HG03064 (cell line): ENCODE results near the gene IL17D.
"Not testable (repeated sequence)": the region's sequence is repeated elsewhere in the genome, so short reads cannot be mapped to it uniquely, and the experiment has no call there.

Experiments
- ATAC-seq: cut with Tn5 transposase; IDR thresholded peaks from one replicate; pipeline ENCODE4 v1.9.1; 2021; ENCODE audit warnings: low read depth; ENCODE audit not compliant: unreplicated experiment

Gene IL17D

DNA sequence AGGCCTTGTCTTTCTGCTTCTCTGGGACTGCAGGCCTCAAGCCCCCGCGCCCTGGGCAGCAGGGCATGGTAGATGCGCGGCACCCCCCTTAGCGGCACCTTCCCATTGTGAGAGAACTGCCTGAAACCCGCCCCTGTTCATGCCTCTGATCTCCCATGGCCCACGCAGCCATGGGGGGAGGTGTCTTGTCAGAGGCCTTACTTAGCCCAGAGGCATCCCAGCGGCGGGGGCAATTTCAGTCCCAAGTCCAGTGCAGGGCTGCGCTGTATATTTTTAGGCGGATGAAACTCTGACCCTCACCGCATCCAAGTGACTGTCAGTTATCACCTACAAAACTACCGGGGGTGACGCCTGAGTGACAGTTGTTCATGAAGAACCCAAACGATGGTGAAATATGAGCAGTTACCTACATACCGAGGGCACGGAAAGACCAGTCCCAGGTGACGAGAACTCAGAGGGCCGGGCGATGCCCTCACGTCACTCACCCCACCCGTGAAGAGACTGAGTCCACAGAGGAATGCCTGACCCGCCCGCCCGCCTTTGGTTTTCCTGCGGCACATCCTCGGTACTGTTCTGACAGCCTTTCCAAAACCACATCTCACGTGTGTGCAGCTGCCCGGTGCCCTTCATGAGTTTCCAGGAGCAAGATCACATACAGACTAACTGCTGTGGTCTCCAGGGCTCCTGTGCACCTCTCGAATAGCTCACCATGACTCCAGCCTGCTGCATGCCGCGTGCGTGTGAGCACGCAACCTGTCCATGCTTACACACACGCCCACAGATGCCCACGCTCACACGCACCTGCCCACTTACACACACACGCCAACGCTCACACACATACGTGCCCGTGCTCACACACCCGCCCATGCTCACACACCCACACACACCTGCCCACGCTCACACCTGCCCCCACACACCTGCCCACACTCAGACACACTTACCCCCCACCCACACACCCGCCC is 14.4 kb downstream of the IL17D start:
- ATAC-seq: no peak

DNA sequence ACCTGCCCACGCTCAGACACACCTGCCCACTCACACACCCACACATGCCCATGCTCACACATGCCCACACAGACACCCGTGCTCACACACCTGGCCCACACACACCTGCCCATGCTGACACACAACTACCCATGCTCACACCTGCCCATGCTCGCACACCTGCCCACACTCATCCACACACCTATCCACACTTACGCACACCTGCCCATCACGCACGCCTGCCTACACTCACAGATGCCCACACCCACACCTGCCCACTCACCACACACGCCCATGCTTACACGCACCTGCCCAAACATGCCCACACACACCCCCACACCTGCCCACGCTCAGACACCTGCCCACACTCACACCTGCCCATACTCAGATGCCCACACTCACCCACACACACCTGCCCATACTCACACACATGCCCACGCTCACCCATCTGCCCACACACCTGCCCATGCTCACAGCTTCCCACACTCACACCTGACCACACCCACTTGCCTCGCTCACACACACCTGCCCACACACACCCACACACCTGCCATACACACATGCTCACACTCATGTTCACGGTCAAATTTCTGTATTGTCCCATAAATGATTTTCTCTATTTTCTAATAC is 15.6 kb downstream of the IL17D start:
- ATAC-seq: no peak

DNA sequence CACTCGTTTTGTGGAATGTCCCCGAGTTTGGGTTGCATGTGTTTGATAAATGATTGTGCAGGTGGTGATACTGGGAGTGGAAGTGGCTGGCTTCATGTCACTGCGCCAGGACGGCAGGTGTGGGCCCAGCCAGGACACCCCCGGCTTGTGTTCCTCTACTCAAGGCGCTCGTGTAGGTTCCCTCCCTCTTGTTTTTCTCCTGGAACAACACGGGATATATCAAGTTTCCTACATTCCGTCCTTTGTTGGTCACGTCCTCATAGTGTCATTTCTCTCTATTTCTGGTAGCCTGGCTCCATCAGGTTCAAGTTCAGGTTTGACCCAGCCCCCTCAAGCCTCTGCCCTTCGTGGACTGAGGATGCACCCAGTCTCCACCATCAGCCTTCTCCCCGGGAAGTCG is 16.3 kb downstream of the IL17D start:
- ATAC-seq: no peak

DNA sequence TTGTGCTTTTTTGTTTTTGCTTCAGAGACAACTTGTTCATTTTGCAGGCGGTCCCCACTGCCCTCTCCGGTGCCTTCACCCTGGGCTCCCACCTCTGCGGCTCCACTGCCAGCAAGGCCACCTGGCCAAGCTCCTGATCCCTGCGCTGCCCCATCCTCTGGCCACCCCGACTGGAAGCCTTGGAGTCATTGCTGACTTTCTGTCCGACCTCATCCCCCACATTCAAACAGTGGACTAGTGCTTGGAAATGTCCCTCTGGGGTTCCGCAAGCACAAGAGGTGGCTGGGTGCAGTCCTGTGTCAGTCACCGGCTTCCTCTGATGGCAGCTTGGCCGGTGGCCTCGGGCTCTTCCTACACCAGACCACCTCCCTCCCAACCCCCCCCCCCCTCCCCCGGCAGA is 17.0 kb downstream of the IL17D start:
- no peak for ATAC-seq

DNA sequence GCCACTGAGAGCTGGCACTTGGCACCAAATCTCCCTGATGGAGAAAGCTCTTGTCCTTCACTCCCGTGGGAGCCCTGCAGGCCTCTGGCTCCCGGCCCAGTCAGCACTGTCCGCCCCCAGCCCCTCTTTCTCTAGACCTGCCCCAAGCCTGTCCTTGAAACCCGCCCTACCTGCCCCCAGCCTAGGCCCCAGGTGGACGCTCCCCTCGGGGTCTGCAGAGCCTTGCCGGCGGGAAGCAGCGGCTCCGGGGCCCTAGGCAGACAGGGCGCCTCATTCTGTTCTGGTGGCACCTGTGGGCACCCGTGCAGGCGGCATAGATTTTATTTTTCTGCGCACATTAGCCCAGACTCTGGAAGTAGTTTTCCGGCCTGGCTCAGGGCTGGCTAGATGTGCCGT is 17.6 kb downstream of the IL17D start:
- ATAC-seq: no peak

DNA sequence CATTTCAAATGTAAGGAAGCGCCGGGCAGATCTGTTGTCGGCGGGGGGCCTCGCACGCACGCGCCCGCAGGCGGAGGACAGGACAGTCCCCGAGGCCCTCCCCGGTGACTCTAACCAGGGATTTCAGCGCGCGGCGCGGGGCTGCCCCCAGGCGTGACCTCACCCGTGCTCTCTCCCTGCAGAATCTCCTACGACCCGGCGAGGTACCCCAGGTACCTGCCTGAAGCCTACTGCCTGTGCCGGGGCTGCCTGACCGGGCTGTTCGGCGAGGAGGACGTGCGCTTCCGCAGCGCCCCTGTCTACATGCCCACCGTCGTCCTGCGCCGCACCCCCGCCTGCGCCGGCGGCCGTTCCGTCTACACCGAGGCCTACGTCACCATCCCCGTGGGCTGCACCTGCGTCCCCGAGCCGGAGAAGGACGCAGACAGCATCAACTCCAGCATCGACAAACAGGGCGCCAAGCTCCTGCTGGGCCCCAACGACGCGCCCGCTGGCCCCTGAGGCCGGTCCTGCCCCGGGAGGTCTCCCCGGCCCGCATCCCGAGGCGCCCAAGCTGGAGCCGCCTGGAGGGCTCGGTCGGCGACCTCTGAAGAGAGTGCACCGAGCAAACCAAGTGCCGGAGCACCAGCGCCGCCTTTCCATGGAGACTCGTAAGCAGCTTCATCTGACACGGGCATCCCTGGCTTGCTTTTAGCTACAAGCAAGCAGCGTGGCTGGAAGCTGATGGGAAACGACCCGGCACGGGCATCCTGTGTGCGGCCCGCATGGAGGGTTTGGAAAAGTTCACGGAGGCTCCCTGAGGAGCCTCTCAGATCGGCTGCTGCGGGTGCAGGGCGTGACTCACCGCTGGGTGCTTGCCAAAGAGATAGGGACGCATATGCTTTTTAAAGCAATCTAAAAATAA is 18.2 kb downstream of the IL17D start:
- ATAC-seq: no peak

DNA sequence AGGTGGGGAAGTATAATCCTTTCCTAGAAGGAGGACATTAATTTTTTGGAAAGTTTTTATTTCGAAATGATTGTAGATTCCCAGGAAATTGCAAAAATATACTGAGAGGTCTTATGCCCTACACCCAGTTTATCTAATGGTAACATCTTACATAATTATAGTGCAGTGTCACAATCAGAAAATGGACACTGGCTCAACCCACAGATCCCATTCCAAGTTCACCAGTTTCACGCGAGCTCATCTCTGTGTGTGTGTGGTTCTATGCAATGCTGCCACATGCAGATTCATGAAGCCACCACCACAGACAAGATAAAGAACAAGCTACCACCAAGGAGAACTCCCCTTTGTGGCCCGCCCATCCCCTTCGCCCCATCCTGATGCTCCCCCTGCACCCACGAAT is 24.4 kb downstream of the IL17D start:
- ATAC-seq: no peak

DNA sequence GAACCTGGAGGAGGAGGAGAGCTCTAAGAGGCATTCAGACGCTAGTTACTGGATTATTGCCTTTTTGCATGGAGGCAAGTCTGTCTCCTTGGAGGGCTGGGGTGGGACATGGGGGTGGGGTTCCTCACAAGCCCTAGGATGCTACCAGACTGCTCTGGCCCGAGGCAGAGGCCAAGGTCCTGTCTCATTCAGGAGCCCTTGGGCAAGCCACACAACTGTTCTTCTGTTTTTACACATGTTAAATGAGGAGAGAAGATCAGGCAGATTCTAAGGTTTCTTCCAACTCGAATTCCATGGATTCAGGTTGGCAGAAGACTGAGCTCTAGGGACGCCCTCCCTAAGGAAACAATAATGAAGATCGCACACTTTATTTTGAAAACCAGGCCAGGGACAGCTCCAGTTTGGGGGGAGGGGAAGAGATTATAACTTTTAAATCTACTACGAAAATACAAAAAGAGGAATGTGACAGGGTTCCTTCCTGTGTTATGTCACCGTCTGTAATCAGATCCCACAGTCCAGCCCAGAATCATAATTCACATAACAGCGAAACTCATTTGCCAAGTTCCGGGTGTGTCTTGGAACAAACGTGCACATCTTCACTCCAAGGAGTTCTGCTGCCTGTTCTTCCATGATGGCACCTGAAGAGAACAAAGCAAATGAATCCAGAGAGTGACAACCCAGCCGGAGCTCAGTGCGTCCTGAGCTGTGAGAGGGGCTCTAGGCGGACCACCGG is 25.2 kb downstream of the IL17D start:
- ATAC-seq: no peak

DNA sequence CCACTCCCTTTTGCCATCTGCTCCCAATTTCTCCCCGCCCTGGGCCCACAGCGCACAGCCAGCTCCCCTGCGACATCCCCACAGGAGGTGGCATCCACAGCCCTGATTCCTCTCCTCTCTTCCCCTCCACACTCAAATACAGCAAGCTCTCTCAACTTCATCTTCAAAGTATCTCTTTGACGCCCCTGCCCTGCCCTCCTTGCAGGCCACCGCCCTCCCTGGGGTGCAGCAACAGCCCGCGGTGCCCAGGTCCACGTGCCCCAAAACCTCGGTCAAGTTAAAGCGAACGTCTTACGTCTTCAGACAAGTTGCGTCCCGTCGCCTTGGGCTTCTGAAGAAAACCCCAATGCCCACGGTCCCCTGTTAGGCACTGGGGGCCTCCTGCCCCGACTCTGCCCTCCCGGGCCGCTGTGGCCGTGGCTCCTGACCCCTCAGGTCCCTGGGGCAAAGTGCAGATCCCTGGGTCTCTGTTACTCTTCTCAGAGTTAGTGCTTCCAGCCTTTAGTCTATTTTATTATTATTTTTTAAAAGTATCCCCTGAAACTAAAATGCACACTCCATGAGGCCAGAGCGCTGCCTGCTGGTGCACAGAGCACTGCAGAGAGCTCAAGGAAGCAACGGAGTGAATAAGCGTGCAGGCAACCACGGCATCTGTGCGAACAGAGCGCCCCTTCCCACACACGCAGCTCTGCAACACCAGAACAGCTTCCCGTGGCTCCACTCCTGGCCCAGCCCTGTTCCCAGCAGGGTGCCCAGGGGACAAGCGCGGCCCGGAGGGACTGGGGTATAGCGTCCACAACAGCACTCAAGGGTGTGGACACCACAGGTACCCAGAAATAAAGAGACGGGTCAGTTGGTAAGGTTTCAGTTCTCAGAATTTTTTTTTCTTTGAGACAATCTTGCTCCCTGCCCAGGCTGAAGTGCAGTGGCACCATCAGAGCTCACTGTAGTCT is 26.4 kb downstream of the IL17D start:
- no peak for ATAC-seq

DNA sequence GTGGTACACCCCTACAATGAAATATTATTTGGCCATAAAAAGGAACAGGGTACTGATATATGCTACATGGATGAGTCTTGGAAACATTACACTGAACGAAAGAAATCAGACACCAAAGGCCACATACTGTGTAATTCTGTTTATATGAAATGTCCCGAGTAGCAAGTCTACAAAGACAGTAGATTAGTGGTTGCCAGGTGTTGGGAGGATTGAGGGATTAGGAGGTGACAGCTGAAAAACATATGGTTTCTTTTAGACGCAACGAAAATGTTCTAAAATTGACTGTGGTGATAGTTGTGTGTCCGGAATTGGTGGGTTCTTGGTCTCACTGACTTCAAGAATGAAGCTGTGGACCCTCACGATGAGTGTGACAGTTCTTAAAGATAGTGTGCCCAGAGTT is 35.1 kb downstream of the IL17D start:
- no peak for ATAC-seq

DNA sequence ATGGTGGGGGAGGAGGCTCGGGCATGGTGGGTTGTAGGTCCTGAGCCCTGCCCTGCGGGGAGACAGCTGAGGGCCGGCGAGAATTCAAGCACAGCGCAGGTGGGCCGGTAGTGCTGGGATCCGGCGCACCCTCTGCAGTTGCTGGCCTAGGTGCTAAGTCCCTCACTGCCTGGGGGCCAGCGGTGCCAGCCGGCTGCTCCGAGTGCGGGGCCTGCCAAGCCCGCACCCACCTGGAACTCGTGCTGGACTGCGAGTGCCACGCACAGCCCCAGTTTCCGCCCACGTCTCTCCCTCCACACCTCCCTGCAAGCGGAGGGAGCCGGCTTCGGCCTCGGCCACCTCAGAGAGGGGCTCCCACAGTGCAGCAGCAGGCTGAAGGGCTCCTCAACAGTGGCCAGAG is 36.5 kb downstream of the IL17D start:
- no peak for ATAC-seq

DNA sequence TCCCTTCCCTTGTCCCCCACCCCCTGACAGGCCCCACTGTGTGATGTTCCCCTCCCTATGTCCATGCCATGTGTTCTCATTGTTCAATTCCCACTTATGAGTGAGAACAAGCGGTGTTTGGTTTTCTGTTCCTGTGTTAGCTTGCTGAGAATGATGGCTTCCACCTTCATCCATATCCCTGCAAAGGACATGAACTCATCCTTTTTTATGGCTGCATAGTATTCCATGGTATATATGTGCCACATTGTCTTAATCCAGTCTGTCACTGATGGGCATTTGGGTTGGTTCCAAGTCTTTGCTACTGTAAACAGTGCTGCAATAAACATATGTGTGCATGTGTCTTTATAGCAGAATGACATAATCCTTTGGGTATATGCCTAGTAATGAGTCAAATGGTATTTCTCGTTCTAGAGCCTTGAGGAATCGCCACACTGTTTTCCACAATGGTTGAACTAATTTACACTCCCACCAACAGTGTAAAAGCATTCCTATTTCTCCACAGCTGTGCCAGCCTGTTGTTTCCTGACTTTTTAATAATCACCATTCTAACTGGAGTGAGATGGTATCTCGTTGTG is 40.4 kb downstream of the IL17D start:
- not testable (repeated sequence) for ATAC-seq

DNA sequence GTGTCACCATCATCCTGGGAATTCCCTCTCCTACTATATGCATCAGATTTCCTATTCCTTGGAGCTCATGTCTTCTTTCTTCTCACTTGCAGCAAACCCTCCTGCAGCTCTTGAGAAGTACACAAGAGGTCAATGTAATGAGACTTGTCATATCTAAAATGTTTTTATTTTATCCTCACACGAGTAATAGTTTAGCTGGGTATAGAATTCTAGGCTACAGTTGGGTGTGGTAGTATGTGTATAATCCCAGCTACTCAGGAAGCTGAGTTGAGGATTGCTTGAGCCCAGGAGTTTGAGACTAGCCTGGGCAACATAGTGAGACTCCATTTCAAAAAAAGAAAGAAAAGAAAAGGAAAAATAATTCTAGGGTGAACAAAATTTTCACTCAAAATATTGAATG is 45.9 kb downstream of the IL17D start:
- ATAC-seq: no peak

DNA sequence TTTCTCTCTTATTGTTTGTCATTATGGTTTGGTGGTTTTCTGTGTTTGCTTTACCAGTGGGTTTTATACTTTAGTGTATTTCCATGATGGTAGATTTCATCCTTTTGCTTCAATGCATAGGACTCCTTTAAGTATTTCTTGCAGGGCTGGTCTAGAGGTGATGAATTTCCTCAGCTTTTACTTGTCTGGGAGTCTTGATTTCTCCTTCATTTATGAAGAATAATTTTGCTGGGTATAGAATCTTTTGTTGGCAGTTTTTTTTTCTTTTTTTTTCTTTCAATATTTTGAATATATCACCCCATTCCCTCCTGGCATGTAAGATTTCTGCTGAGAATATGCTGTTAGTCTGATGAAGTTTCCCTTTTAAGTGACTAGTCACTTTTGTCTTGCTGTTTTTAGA is 50.5 kb downstream of the IL17D start:
- ATAC-seq: no peak

DNA sequence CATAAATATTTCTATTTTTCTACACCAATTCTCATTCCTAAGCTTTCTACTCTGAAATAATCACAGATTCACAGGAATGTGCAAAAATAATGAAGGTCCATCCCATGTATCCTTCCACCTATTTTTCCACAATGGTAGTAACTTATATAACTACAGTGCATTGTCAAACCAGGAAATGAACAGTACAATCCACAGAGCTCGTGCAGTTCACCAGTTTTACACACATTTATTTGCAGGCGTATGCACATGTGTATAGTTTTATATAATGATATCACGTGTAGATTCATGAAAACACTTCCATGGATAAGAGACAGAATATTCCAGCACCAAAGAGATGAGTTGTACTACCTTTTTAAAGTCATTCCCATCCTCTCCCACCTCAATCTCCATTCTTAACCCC is 57.4 kb downstream of the IL17D start:
- ATAC-seq: no peak

DNA sequence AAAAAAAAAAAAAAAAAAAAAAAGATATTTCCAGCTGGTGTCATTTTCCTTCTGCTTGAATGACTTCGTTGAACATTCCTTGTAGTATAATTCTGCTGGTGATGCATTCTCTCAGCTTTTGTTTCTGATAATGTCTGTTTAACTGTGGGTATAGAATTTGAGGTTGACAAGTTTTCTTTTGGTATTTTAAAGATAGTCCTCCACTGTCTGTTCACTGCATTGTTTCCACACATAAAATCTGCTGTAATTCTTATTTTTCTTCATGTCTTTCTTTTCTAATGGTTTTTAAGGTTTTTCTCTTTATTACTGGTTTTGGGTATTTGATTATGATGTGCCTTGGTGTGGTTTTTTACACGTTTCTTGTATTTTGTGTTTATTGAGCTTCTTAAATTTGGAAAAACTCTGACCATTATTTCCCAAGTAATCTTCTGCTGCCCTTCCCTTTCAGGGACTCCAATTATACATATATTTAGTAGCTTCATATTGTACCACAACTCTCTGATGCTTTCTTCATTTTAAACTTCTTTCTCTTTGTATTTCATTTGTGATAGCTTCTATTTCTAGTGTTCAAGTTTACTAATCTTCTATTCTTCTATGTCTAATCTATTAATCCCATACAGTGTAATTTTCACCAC is 63.9 kb downstream of the IL17D start:
- ATAC-seq: no peak

DNA sequence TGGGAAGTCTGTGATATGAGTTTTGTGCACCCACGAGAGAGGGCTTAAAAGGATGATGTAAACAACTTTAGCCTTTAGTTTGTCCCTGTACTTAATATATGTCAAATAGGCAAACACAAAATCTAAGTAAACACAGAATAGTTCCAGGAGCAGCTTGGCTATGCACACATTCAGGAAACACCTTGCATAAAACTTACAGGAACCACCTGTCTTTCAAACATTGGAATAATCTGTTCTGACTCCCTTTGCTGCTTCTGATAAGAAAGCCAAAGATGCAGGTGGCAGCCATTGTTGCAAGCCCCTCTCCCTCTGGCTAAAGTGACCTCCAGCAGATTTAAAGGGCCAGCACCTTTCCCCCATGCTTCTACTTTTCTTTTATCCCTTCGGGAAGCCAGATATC is 65.6 kb downstream of the IL17D start:
- ATAC-seq: no peak

DNA sequence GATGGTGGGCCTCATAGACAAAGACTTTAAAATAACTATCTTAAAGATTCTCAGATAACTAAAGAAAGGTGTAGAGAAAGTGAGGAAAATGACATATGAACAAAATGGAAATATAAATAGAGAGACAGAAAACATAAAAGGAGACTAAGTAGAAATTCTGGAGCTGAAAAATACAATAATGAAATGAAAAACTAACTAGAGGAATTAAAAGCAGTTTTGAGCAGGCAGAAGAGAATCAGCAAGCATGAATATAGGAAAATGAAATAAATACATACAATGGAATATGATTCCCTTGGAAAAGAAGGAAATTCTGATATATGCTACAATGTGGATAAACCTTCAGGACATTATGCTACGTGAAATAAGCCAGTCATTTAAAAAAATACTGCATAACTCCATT is 66.3 kb downstream of the IL17D start:
- ATAC-seq: no peak
